Left lung (tissue), 10 donors: ENCODE results near the gene NUMB. TPM values are rescaled to one million over a fixed set of nuclear protein-coding genes. Genes with fewer than 3 reads are reported as not detected.
"Not testable (repeated sequence)": the region's sequence is repeated elsewhere in the genome, so short reads cannot be mapped to it uniquely, and the experiment has no call there.

Source experiments
- ATAC-seq: fragments of 200-7000 bp; cut with Tn5 transposase; one replicate; pipeline ENCODE4 v1.9.1; 2020; ENCODE audit warnings: moderate library complexity
- DNase-seq, 4 donors: peaks; one replicate each; pipeline ENCODE4 v3.0.0-alpha.2; 2013 to 2020
- H3K27ac ChIP-seq, 2 donors: fragments of 200-600 bp; sonication (generic) in 1 of 2; one replicate each; pipeline versions ENCODE4 v1.5.0 to v1.8.0; 2020 to 2021
- H3K27me3 ChIP-seq, 2 donors: fragments of 200-600 bp; sonication (generic) in 1 of 2; one replicate each; pipeline versions ENCODE4 v1.5.0 to v1.8.0; 2020 to 2021
- H3K36me3 ChIP-seq, 2 donors: fragments of 200-600 bp; sonication (generic) in 1 of 2; one replicate each; pipeline versions ENCODE4 v1.5.0 to v1.8.0; 2020 to 2021
- H3K4me1 ChIP-seq, 2 donors: fragments of 200-600 bp; one replicate each; pipeline ENCODE4 v1.8.0; 2021
- H3K4me3 ChIP-seq, 2 donors: fragments of 200-600 bp; sonication (generic) in 1 of 2; one replicate each; pipeline versions ENCODE4 v1.5.0 to v1.8.0; 2020 to 2021; ENCODE audit warnings: mild to moderate bottlenecking in 1 of 2
- H3K9me3 ChIP-seq, 2 donors: fragments of 200-600 bp; sonication (generic) in 1 of 2; one replicate each; pipeline versions ENCODE4 v1.5.0 to v1.8.0; 2020 to 2021
- CTCF ChIP-seq, 2 donors: fragments of 200-600 bp; sonication (generic) in 1 of 2; IDR thresholded peaks; one replicate each; pipeline versions ENCODE4 v1.5.0 to v1.8.0; 2021; ENCODE audit warnings: antibody characterized with exemption in 2 of 2
- intact Hi-C, 2 donors: fragments of 100-400 bp; cut with DNase I; formaldehyde crosslinking; loops; one replicate each; pipeline versions ENCODE4 v1.11.2 to v1.14.2; 2022
- polyA plus RNA-seq, 6 donors: library from polyadenylated mRNA; unstranded; fragments of 120-200 nt; gene quantifications; one replicate each; pipeline ENCODE4 v1.2.1, GENCODE V29; 2013; ENCODE audit not compliant: insufficient read length in 6 of 6
- total RNA-seq, 2 donors: library from RNA; stranded (reverse); fragmentation: NEBNext Ultra II Directional; extraction: Animal tissue kit (Norgen Biotek cat#: 25700); gene quantifications; one replicate each; pipeline ENCODE4 v1.2.1, GENCODE V29; 2021
- donor health status: DM: no; HTN: yes; CAD: no.
- donor health status: DM: no; HTN: no; CAD: no.

NUMB gene
- total and polyA plus RNA-seq, 8 donors: 91.0 to 121 (median 105) TPM

- Histone ChIP-seq H3K36me3 (peaks cover 0 to 30% of the 10 kb centered on the region in 2 donors), H3K27ac (peak overlapping the region; percentile 13 to 25), H3K4me1 (peaks cover 0 to 9% of the 10 kb centered on the region in 2 donors), H3K4me3 (no peak overlapping the region), H3K9me3 (no peaks in the 10 kb centered on the region), H3K27me3 (no peaks in the 10 kb centered on the region)
- no peak for TF ChIP-seq CTCF (IDR thresholded peaks at IDR 0.05)
- ATAC-seq (no peak), DNase-seq (no peak)
- intact Hi-C loops: no loop called here
These were observed 55.8 kb downstream of the NUMB start for GRCh38 chr14:73402579-73402978.

- Histone ChIP-seq H3K4me3 (no peak overlapping the region), H3K36me3 (peaks cover 0 to 10% of the 10 kb centered on the region in 2 donors), H3K4me1 (peaks cover 3 to 6% of the 10 kb centered on the region in 2 donors), H3K27me3 (no peaks in the 10 kb centered on the region), H3K9me3 (no peaks in the 10 kb centered on the region), H3K27ac (no peak overlapping the region)
- peak in 2 of 4 donors; percentile 10 to 15 for DNase-seq
- no peak for ATAC-seq
- TF ChIP-seq CTCF (IDR thresholded peaks at IDR 0.05): no peak
- intact Hi-C loops: no loop called here
These were observed 60.5 kb downstream of the NUMB start for GRCh38 chr14:73397810-73398209.

- H3K36me3 ChIP-seq: peaks cover 0 to 5% of the 10 kb centered on the region in 2 donors
- intact Hi-C loops: no loop called here
- DNase-seq: no peak
- TF ChIP-seq CTCF (IDR thresholded peaks at IDR 0.05): no peak
- no peaks in the 10 kb centered on the region for H3K9me3 ChIP-seq
- no peak overlapping the region for H3K27ac ChIP-seq
- H3K27me3 ChIP-seq: no peaks in the 10 kb centered on the region
- no peak overlapping the region for H3K4me3 ChIP-seq
- peaks cover 3% of the 10 kb centered on the region in 2 donors for H3K4me1 ChIP-seq
- ATAC-seq: peak; percentile 28
These were observed 64.0 kb downstream of the NUMB start for GRCh38 chr14:73394317-73394716.

GRCh38 chr14:73393375-73393774 lies 65.0 kb downstream of the NUMB start:
- TF ChIP-seq CTCF (IDR thresholded peaks at IDR 0.05): no peak
- Histone ChIP-seq H3K9me3 (no peaks in the 10 kb centered on the region), H3K36me3 (no peaks in the 10 kb centered on the region), H3K27ac (no peak overlapping the region), H3K4me1 (peaks cover 3% of the 10 kb centered on the region in 2 donors), H3K4me3 (no peak overlapping the region), H3K27me3 (no peaks in the 10 kb centered on the region)
- intact Hi-C loops: no loop called here
- ATAC-seq: peak; percentile 51
- peak in 1 of 4 donors; percentile 23 for DNase-seq

- no peaks in the 10 kb centered on the region for H3K36me3 ChIP-seq
- peaks cover 3% of the 10 kb centered on the region in 2 donors for H3K4me1 ChIP-seq
- no peak overlapping the region for H3K27ac ChIP-seq
- ATAC-seq: no peak
- no peak for DNase-seq
- H3K27me3 ChIP-seq: no peaks in the 10 kb centered on the region
- intact Hi-C loops: no loop called here
- H3K4me3 ChIP-seq: no peak overlapping the region
- H3K9me3 ChIP-seq: no peaks in the 10 kb centered on the region
- no peak for TF ChIP-seq CTCF (IDR thresholded peaks at IDR 0.05)
These were observed 65.8 kb downstream of the NUMB start for GRCh38 chr14:73392329-73393257.

GRCh38 chr14:73387860-73388259 lies 70.5 kb downstream of the NUMB start:
- H3K4me3 ChIP-seq, H3K27me3 ChIP-seq, H3K27ac ChIP-seq, H3K4me1 ChIP-seq, ATAC-seq, DNase-seq, intact Hi-C loops, H3K36me3 ChIP-seq: not testable (repeated sequence)
- H3K9me3 ChIP-seq: peaks cover 0 to 19% of the 10 kb centered on the region in 2 donors
